ENCODE data around the gene PAX2.

Gene PAX2

GRCh38 chr10:100864036-100864885 lies 118.9 kb downstream of the PAX2 start:
- DNase-seq: no peak

GRCh38 chr10:100864978-100865377 lies 119.6 kb downstream of the PAX2 start:
- no peak for DNase-seq

GRCh38 chr10:100866010-100866409 lies 120.6 kb downstream of the PAX2 start:
- no peak for DNase-seq

GRCh38 chr10:100866575-100867098 lies 121.3 kb downstream of the PAX2 start:
- DNase-seq: no peak

GRCh38 chr10:100867261-100867963 lies 122.0 kb downstream of the PAX2 start:
- DNase-seq: no peak

- DNase-seq: no peak
Measured at GRCh38 chr10:100868382-100868781, 123.0 kb downstream of the PAX2 start.

- DNase-seq: no peak
Measured at GRCh38 chr10:100869399-100869798, 124.0 kb downstream of the PAX2 start.

- peak in 3 of 5 experiments; percentile 11 to 40 (median 30) for DNase-seq
Measured at GRCh38 chr10:100872034-100872791, 126.8 kb downstream of the PAX2 start.

GRCh38 chr10:100873146-100873826 lies 127.9 kb downstream of the PAX2 start:
- DNase-seq: no peak

- DNase-seq: no peak
Measured at GRCh38 chr10:100873827-100874326, 128.5 kb downstream of the PAX2 start.

- no peak for DNase-seq
Measured at GRCh38 chr10:100874702-100875483, 129.5 kb downstream of the PAX2 start.

GRCh38 chr10:100875484-100876166 lies 130.2 kb downstream of the PAX2 start:
- no peak for DNase-seq

- DNase-seq: no peak
Measured at GRCh38 chr10:100876585-100877460, 131.4 kb downstream of the PAX2 start.

- DNase-seq: no peak
Measured at GRCh38 chr10:100877461-100877850, 132.1 kb downstream of the PAX2 start.

GRCh38 chr10:100878291-100878910 lies 133.0 kb downstream of the PAX2 start:
- DNase-seq: peak in 1 of 5 experiments; percentile 34
